Measurements from ENCODE around the gene BRSK1.

Gene BRSK1

GRCh38 chr19:55266404-55266803, 17.4 kb upstream of the BRSK1 start:
- no peak overlapping the region for H3K4me3 ChIP-seq (replicated peaks; ENCODE audit: low read depth, low read length)
- DNase-seq (ENCODE audit: low read depth): no peak
- no peak for TF ChIP-seq CTCF (IDR thresholded peaks at IDR 0.05; ENCODE audit: low read length, missing control alignments)

- no peak for DNase-seq (ENCODE audit: low read depth)
- no peak for TF ChIP-seq CTCF (IDR thresholded peaks at IDR 0.05; ENCODE audit: low read length, missing control alignments)
- H3K4me3 ChIP-seq (replicated peaks; ENCODE audit: low read depth, low read length): no peak overlapping the region
Observed at GRCh38 chr19:55266840-55267239, 17.0 kb upstream of the BRSK1 start.

GRCh38 chr19:55269299-55269698, 14.5 kb upstream of the BRSK1 start:
- no peak overlapping the region for H3K4me3 ChIP-seq (replicated peaks; ENCODE audit: low read depth, low read length)
- DNase-seq (ENCODE audit: low read depth): no peak
- TF ChIP-seq CTCF (IDR thresholded peaks at IDR 0.05; ENCODE audit: low read length, missing control alignments): no peak

- H3K4me3 ChIP-seq (replicated peaks; ENCODE audit: low read depth, low read length): no peak overlapping the region
- no peak for TF ChIP-seq CTCF (IDR thresholded peaks at IDR 0.05; ENCODE audit: low read length, missing control alignments)
- DNase-seq (ENCODE audit: low read depth): no peak
Observed at GRCh38 chr19:55270172-55270942, 13.4 kb upstream of the BRSK1 start.

- no peak overlapping the region for H3K4me3 ChIP-seq (replicated peaks; ENCODE audit: low read depth, low read length)
- DNase-seq (ENCODE audit: low read depth): no peak
Observed at GRCh38 chr19:55272142-55272541, 11.7 kb upstream of the BRSK1 start.

GRCh38 chr19:55273978-55274707, 9.7 kb upstream of the BRSK1 start:
- TF ChIP-seq CTCF (IDR thresholded peaks at IDR 0.05; ENCODE audit: low read length, missing control alignments): no peak
- H3K4me3 ChIP-seq (replicated peaks; ENCODE audit: low read depth, low read length): no peak overlapping the region
- no peak for DNase-seq (ENCODE audit: low read depth)

More at GRCh38 chr19:55272142-55272541, 11.7 kb upstream of the BRSK1 start:
- no peak for TF ChIP-seq CTCF (IDR thresholded peaks at IDR 0.05; ENCODE audit: low read length, missing control alignments)
